Stimulated activated CD4-positive, alpha-beta T cell treated with anti-CD3 and anti-CD28 coated beads, Interleukin-15, amount 100 ng/mL, for 1 hour (primary cell): ENCODE results near the gene ABCA5.

ENCODE experiments used
- DNase-seq, 2 donors: peaks; one replicate each; pipeline ENCODE4 v3.0.0-alpha.2; 2020; ENCODE audit warnings: low read depth in 1 of 2, low spot score in 1 of 2

ABCA5 gene

GRCh38 chr17:69267219-69267618, 59.7 kb downstream of the ABCA5 start:
- no peak for DNase-seq

DNA sequence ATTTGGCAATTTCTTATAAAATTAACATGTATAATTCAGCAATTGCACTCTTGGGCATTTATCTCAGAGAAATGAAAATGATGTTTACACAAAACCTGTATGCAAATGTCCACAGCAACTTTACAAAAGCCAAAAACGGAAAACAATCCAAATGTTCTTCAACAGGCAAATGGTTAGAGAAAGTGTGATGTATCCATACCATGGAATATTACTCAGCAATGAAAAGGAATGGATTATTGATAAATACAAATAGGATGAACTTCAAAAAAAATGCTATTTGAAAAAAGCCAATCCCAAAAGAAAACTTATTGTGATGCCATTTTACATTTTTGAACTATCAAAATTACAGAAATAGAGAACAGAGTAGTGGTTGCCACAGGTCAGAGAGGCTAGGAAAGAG, 61.1 kb downstream of the ABCA5 start:
- no peak for DNase-seq

DNA sequence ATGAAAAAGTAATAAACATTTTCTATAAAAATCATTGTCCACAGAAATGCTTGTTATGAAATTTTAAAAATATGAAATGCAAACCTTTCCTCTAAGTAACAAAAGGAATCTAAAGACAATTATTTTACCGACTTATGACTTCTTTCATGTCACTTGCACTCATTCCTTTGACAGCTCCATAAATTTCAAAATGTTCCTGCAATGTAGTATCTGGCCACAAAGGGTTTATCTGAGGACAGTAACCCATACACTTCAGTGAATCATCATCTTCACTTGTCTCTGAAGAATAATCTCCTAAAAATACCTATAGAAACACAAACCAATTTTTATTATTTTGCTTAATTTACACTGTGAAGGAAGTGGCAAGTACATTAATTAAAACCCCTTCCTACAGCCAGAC, 72.7 kb downstream of the ABCA5 start:
- no peak for DNase-seq

DNA sequence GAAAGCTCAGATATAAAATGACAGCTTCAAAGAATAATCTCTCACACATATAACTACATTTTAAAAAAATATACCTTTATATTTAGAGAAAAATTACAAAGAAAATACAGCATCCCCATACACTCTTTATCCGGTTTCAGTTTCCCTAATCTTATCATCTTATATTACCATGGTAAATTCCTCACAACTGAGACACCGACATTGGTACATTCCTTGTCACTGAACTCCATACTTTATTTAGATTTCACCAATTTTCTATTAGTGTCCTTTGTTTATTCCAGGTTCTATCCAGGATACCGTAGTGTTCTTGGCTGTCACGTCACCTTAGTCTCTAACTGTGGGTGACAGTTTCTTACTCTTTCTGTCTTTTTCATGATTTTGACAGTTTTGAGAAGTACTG, 76.3 kb downstream of the ABCA5 start:
- no peak for DNase-seq

GRCh38 chr17:69246726-69247375, 80.1 kb downstream of the ABCA5 start:
- DNase-seq, result no peak

DNA sequence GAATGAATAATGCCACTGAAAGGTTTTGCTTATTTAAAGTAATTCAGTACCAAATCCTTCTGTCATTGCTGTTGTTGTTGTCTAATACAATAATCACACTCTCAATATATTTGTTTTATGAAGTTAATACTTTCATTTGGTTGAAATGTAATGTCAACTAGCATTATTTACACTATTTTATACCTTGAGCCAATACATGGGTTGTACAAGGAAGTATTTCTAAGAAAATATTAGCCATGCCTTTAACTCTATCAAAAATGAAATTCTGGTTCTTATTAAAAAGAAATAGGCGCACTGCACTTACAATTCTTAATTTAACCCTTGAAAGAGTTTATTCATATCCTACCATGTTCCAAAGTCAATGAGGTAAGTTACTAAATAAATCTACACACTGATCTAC, 80.7 kb downstream of the ABCA5 start:
- DNase-seq, result no peak

- no peak for DNase-seq
Observed at GRCh38 chr17:69245617-69246016, 81.3 kb downstream of the ABCA5 start.

GRCh38 chr17:69239611-69240600, 87.0 kb downstream of the ABCA5 start:
- no peak for DNase-seq

DNA sequence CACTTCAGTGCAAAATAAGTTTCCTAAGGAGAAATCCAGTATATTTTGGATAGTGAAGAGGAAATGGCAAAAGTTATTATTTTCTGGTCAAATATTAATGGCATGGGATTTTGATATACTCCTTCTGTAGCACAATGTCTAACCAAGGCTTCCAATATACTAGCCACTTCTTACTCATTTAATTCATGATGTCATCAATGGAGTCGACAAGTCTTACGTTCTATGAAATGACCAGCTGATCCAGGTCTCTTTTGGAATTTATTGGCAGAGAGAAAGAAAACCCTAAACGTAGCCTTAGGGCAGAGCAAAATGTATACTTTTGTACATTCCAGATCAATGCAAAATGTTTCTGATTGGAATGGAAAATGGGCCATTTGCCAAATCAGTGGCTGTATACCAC, 90.0 kb downstream of the ABCA5 start:
- no peak for DNase-seq

DNA sequence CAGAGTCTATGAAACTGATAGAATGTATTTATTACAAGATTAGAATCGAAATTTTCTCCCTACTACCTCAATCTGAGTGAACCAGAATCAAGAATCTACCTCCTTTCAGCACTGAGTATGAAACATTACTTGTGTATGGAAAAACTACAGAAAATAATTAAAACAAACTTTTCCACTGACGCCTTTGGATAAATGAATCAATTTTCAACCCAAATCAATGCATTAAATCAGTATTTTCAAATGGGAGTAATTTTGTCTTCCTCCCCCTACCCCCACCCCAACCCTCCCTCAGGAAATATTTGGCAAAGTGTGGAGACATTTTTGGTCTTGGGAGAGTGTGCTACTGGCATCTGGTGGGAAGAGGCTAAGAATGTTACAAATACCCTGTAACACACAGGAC, 90.5 kb downstream of the ABCA5 start:
- no peak for DNase-seq

GRCh38 chr17:69235338-69236058, 91.4 kb downstream of the ABCA5 start:
- DNase-seq, result peak in 1 of 2 donors; percentile 12

DNA sequence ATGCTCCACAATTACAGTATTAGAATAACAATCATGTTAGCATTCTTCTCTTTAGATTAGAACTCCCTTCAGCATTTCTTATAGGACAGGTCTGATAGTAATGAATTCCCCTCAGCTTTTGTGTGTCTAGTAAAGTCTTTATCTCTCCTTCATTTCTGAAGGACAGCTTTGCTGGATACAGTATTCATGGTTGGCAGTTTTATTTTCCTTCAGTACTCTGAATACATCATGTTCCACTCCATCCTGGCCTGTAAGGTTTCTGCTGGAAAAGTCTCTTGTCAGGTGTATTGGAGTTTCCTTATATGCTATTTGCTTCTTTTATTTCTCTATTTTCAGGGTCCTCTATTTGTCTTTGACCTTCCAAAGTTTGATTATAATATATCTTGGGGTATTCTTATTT, 94.3 kb downstream of the ABCA5 start:
- no peak for DNase-seq

GRCh38 chr17:69231521-69231920, 95.4 kb downstream of the ABCA5 start:
- DNase-seq, result no peak

- DNase-seq, result no peak
Observed at GRCh38 chr17:69230939-69231338, 96.0 kb downstream of the ABCA5 start.

GRCh38 chr17:69228576-69228975, 98.4 kb downstream of the ABCA5 start, which contains the start of gene ABCA10:
TSS of gene ABCA10 (minus strand) at chr17:69228824. CDS start at chr17:69225358, 3,466 bp downstream.
- DNase-seq, result no peak

GRCh38 chr17:69228018-69228417, 98.9 kb downstream of the ABCA5 start:
- DNase-seq, result no peak

- DNase-seq, result no peak
Observed at GRCh38 chr17:69227541-69227940, 99.4 kb downstream of the ABCA5 start.

- no peak for DNase-seq
Observed at GRCh38 chr17:69223809-69224208, 103.1 kb downstream of the ABCA5 start.

- DNase-seq, result no peak
Observed at GRCh38 chr17:69222707-69223258, 104.2 kb downstream of the ABCA5 start.

GRCh38 chr17:69220098-69220497, 106.8 kb downstream of the ABCA5 start:
- DNase-seq, result no peak

DNA sequence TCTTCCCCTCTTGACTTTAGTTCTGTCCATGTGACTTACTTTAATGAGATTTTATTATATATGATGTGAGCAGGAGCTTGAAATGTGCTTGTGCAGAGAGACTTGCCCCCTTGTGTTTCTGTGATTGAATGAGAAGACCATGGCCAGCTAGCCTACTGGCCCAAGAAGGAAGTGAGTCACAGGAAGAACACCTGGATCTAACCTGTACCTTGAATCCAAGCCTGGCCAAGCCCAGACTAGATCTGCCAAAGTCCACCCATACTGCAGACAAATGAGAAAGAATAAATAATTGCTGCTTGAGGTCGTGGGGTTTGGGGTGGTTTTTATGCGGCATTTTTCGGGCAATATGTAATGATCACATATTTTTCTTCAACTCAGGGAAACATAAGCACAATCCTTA, 107.9 kb downstream of the ABCA5 start:
- no peak for DNase-seq
